ENCODE results near the gene CYP27A1. TPM values are rescaled to one million over a fixed set of nuclear protein-coding genes. Genes with fewer than 3 reads are reported as not detected.

Gene CYP27A1
- total and polyA plus RNA-seq, 2 of the 4 experiments (the other 2 are of a cell fraction): 5.2 to 5.3 TPM

DNA sequence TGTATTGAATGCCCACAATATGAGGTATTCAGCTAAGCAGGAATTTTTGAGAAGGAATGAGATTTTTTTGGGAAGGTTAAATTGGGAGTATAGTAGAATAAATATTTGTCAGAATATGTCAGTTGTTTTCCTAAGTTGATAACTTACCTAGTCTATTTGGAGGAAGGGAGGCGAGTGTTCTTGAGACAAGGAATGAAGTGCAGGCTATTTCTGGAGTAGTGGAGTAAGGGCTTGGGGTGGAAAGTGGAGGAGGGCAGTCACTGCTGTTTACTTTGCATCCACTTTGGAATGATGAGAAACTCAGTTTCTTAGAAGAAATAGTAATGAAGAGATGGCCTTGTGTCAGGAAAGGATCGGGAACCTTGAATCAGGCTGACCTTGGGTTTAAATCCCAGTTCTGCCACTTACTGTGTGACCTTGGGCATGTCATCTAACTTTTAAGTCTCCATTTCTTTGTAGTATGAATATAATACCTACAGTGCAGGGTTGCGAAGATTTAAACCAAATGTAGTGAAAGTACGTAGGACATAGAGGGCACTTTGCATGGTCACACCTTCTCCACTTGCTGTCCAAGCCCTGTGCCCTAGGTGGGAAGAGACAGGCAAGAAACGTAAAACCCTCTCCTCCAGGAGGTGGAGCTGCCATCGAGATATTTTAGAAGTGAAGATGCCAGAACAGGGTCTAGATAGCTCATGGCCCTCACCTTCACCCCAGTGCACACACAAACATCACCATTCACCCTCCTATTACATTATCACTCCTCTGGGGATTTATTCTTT, 25.2 kb upstream of the CYP27A1 start:
- H4K20me1 ChIP-seq (ENCODE audit: insufficient read depth, low read length): no peaks in the 10 kb centered on the region
- H3K4me1 ChIP-seq (ENCODE audit: control insufficient read depth, insufficient read depth, low read length): no peaks in the 10 kb centered on the region
- no peak overlapping the region for H2BK5ac ChIP-seq (ENCODE audit: low read depth, low read length, poor library complexity, severe bottlenecking)
- intact Hi-C loops (cut with micrococcal nuclease) (no loop called here), dilution Hi-C loops (cut with HindIII; ENCODE audit: low sequenced_read_pairs, unreplicated experiment) (no loop called here), in situ Hi-C loops (cut with MboI; ENCODE audit: low sequenced_read_pairs) (no loop called here)
- no peak overlapping the region for H3K56ac ChIP-seq (ENCODE audit: extremely low read depth, insufficient read depth, low read length)
- ChIA-PET CTCF (no interaction called here), POLR2A (ENCODE audit: unreplicated experiment) (no interaction called here)
- no peak overlapping the region for H4K5ac ChIP-seq (ENCODE audit: low read depth, low read length)
- H3K9me3 ChIP-seq (ENCODE audit: control insufficient read depth, insufficient read depth, low read length): no peaks in the 10 kb centered on the region
- no peak overlapping the region for H2AK9ac ChIP-seq (replicated peaks; ENCODE audit: low read depth, low read length, poor library complexity)
- H2BK20ac ChIP-seq (ENCODE audit: low read depth, low read length): no peak overlapping the region
- H2BK15ac ChIP-seq (ENCODE audit: low read depth, low read length): no peak overlapping the region
- no peak overlapping the region for H3K14ac ChIP-seq (replicated peaks; ENCODE audit: low read depth, low read length)
- no peak overlapping the region for H4K8ac ChIP-seq (ENCODE audit: low read depth in 2 of 2, low read length in 2 of 2)
- no peak overlapping the region for H2AK5ac ChIP-seq (ENCODE audit: low read depth, low read length)
- H2BK120ac ChIP-seq (ENCODE audit: low read depth, low read length): no peak overlapping the region
- H3K18ac ChIP-seq (ENCODE audit: low read depth, low read length): no peak overlapping the region
- no peak overlapping the region for H3K4me2 ChIP-seq (ENCODE audit: low read depth, low read length)
- H3K9ac ChIP-seq (ENCODE audit: low read depth, low read length): no peak overlapping the region
- 90% methylated on average over 2 of the region's 6 CpGs; no CpG with 5 or more reads in 1 of the 2 experiments for WGBS, 2 experiments (ENCODE audit: extremely low coverage in 2 of 2, insufficient read length in 1 of 2)
- H3K9me1 ChIP-seq (ENCODE audit: insufficient read depth, low read length): no peaks in the 10 kb centered on the region; the same call in 1 of the 2 replicates
- DNase-seq (no peak), ATAC-seq (ENCODE audit: low read depth) (no peak)
- H3K23ac ChIP-seq (ENCODE audit: low read depth, low read length): no peak overlapping the region
- no peak overlapping the region for H3K4me3 ChIP-seq (ENCODE audit: insufficient read depth, low read depth, low read length)
- BruUV-seq (replicated peaks): no TSS peak
- H3K79me1 ChIP-seq (ENCODE audit: low read depth in 1 of 2, low read length in 2 of 2): no peaks in the 10 kb centered on the region
- no peak overlapping the region for H2AFZ ChIP-seq (replicated peaks; ENCODE audit: low read length, poor library complexity)
- no peaks in the 10 kb centered on the region for H3K27me3 ChIP-seq (ENCODE audit: control insufficient read depth, insufficient read depth, low read length)
- H3K27ac ChIP-seq (ENCODE audit: insufficient read depth, low read length): no peak overlapping the region
- no peak overlapping the region for H4K91ac ChIP-seq (ENCODE audit: insufficient read depth, low read depth, low read length)
- no peak overlapping the region for H3K4ac ChIP-seq (ENCODE audit: low read depth, low read length)
- TF ChIP-seq BHLHE40 (IDR thresholded peaks at IDR 0.05; ENCODE audit: low read depth, low read length) (no peak), FOS (IDR thresholded peaks at IDR 0.05; ENCODE audit: low read depth, low read length) (no peak), NFE2L2 (IDR thresholded peaks at IDR 0.05; ENCODE audit: low read depth, low read length) (no peak), POLR2A (IDR thresholded peaks at IDR 0.05; ENCODE audit: low read depth, low read length) (no peak), CHD1 (IDR thresholded peaks at IDR 0.05; ENCODE audit: low read depth, low read length) (no peak), RAD21 (IDR thresholded peaks at IDR 0.05; ENCODE audit: low read length) (no peak)
- peaks cover 39% of the 10 kb centered on the region for H3K36me3 ChIP-seq (ENCODE audit: control insufficient read depth, insufficient read depth, low read length)

Data from IMR-90 (cell line).